ENCODE results near the gene BET1.

DNA sequence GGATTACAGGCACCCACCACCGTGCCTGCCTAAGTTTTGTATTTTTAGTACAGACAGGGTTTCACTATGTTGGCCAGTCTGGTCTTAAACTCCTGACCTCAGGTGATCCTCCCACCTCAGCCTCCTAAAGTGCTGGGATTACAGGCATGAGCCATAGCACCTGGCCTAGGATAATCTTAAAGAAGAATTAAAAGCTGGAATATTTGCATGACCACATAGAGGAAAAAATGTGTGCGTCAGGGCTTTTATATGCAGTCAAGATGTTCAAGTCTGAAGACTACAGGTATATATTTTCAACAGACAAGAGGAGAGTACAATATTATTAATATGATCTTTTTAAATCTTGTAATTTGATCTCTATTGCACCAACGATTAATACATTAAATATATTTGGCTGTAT is 43.2 kb downstream of the BET1 start:
- TF ChIP-seq SUZ12 (IDR thresholded peaks at IDR 0.05; ENCODE audit: extremely low read depth, insufficient read depth, insufficient read length) = no peak
- no peak for TF ChIP-seq ZNF274 (IDR thresholded peaks at IDR 0.05; ENCODE audit: low read depth, low read length)
- TF ChIP-seq YY1 (IDR thresholded peaks at IDR 0.05; ENCODE audit: insufficient read depth, insufficient read length) = no peak

All from NT2/D1 (cell line).